Skeletal muscle cell (primary cell): ENCODE data around the gene PCDH9.

Experiments used
- DNase-seq: peaks from one replicate; pipeline ENCODE4 v3.0.0-alpha.2; 2010; ENCODE audit warnings: low read depth
- H3K4me3 ChIP-seq: 2 replicates; pipeline ENCODE4 v1.5.1; 2011; ENCODE audit warnings: low read depth, mild to moderate bottlenecking, control low read depth, low read length, moderate library complexity

Gene PCDH9

DNA sequence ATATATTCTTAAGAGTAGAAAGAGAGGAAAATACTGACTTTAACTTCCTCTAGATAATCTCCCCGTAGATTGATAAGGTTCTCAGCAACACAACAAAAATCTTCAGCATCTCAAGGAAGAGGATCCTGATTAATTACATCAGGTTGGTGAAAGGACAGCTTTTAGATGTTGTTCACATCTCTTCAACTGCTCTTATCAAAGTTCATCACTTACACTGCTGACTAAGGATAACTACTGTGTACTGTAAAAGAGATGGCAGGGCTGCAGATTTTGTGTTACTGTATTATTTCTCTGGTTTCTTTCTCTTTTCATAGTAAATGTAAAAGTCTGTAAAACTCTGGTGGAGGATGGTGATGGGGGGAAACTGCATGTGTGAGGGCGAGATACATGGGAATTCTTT is 133.7 kb downstream of the PCDH9 start:
- no peak for DNase-seq
- H3K4me3 ChIP-seq = no peak overlapping the region

DNA sequence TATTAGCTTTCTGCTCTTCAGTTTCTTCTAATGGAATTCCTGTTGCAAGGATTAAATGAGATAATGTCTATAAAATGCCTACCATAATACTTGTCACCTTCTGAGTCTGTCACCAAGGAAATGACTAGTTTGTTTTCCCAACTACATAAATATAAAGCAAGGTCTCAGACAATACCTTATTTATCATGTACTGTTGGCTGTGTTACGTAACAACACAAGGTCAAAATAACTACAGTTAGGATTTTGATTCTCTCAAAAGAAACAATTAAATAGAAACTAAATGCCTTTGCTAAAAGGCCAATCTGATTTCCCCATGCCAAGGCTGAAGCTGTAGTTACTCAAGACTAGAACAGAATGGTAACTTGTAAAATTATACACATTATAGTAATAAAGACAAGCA is 134.5 kb downstream of the PCDH9 start:
- DNase-seq = no peak
- H3K4me3 ChIP-seq = no peak overlapping the region

GRCh38 chr13:67094952-67095351 is 135.2 kb downstream of the PCDH9 start:
- no peak overlapping the region for H3K4me3 ChIP-seq
- DNase-seq = no peak

DNA sequence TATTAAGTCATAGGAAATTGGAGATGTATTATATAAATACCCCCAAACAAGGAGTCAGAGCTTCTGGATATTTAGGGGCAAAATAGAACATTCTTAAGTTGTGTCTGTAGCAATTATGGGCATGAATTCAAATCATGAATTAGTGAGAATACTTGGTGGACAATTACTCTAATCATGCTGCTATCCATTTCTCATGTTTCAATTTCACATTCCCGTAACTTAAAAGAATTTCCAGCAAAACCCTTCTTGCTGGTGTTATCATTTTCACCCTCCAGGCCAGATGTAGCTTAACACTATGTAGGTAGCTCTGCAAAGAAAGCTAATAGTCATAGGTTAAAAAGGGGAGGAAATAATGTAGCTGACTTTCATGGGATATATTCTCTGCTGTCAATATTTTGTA is 136.1 kb downstream of the PCDH9 start:
- no peak for DNase-seq
- H3K4me3 ChIP-seq = no peak overlapping the region

DNA sequence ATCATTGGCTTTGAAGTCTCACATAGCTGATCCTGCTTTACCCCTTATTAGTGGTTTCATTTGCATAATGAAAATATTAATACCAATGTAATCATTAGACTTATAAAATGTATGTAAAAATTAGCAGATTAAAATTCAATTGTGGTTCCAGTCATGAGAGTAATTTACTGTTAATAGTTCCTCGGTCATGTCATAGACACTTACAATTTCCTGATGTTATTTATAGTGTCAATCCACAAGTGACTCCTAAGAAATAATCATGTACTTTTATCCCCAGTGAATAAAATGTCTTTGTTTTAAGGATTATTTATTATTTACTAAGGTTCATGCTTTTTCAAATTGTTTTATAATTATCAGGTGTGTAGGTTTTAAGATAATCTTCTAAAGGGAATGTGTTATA is 138.5 kb downstream of the PCDH9 start:
- H3K4me3 ChIP-seq = no peak overlapping the region
- no peak for DNase-seq

- DNase-seq = no peak
- no peak overlapping the region for H3K4me3 ChIP-seq
Measured at GRCh38 chr13:67090856-67091255, 139.3 kb downstream of the PCDH9 start.

DNA sequence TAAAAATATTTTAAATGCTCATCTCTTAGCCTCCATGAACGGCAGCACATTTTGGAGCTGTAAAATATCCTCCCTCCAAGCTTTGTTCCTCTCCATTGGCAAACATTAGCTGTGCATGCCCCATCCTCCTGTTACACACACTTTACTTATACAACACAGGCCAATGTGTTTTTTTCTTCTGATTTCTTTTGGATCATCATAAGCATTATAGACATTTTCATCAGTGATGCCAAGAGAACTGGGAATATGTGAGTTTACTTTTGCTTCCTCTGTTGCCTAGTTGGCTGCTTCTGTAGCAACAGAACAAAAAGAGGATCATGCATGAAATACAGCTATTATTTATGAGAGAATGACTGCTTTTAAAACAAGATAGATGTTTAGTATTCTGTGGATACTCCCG is 142.6 kb downstream of the PCDH9 start:
- H3K4me3 ChIP-seq = no peak overlapping the region
- DNase-seq = no peak

DNA sequence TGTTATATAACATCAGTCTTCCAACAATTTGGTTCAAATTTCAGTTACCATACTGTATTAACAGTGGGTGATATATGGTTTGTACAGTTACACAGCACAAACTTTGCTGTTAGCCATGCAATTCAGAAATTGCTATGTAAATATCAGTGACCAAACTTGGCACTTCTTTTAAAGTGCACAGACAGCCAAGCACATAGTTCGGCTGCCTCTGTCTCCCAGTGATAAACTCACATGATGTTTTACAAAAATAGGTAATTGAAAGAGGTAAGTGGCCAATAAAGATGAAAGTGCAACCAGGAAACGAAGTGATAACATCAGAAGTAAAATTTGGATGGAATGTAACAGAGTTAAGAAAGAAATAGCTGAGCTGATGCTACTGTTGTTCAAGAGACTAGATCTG is 143.9 kb downstream of the PCDH9 start:
- DNase-seq = no peak
- no peak overlapping the region for H3K4me3 ChIP-seq

GRCh38 chr13:67084066-67084465 is 146.1 kb downstream of the PCDH9 start:
- DNase-seq = no peak
- no peak overlapping the region for H3K4me3 ChIP-seq

DNA sequence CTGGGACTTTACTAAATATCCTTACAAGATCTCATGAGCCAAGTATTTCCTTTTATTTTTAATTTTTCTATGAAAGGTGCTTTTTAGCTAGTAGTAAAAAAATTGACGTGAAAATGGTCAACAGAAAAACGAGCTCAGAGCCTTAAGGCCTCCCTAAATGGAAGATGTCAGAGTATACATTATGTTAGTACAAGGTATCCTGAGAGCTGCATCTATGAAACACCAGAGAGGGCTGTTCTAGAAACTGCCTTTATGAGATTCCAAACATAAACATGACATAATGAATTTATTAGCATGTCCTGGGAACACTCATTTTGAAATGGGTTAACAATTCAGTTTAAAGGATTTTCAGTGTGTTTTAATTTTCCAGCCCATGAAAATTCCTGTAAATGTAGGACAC is 146.6 kb downstream of the PCDH9 start:
- H3K4me3 ChIP-seq = no peak overlapping the region
- no peak for DNase-seq

DNA sequence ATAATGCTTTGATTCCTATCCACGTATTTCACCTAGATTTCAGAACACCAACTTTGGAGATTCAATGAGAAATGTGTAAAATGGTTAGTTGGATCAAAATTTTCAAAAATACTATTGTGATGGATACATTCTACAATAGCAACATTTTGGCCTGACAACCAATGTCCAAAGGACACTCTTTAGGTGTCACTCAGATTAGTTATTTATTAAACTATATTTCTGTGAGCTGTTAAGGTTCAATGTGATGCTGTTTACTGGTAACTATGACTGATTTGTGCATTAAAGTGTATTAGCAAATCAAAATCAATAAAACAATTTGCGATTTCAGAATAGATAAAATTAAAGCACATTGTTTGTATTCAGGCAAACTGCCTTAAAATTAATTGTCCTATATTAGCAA is 149.8 kb downstream of the PCDH9 start:
- no peak overlapping the region for H3K4me3 ChIP-seq

DNA sequence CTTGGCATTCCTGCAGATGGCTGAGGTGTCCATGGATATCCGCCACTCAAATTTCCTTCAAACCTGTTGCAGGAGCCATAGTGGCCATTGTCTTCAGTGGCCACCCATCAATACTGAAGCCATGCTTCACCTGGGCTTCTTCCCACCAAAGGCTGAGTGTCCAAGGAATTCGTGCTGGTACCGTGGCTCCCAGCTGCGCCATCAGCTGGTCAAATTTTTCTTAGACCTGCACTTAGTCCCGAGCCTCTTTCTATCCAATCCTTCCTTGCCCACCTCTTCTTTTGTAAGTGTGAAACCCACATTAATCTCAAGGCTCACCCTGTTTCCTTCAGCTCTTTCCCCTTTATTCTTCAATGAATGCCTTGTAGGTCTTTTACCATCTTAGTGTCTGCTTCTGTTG is 152.1 kb downstream of the PCDH9 start:
- no peak overlapping the region for H3K4me3 ChIP-seq
- no peak for DNase-seq

More for the DNA sequence above, 149.8 kb downstream of the PCDH9 start:
- no peak for DNase-seq

GRCh38 chr13:67077132-67077531 is 153.0 kb downstream of the PCDH9 start:
- no peak overlapping the region for H3K4me3 ChIP-seq
- no peak for DNase-seq

- no peak for DNase-seq
- H3K4me3 ChIP-seq = no peak overlapping the region
Measured at GRCh38 chr13:67076378-67076777, 153.8 kb downstream of the PCDH9 start.

DNA sequence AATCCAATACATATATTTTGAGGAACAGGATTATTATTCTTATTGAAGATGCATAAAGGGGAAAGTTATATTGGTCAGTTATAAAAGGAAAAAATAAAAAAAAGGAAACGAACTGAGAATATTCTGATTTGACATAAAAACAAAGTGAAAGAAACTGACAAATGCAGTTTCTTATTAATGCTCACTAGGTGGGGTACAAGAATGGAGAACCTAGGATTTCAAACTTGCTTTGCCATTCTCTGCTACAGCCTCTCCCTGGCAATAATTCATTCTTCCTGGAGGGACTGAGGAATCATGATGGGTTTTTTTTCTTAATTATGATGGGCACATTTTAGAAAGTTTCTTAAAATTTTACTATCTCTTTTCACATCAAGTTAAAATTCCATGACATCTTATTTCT is 154.9 kb downstream of the PCDH9 start:
- DNase-seq = no peak
- no peak overlapping the region for H3K4me3 ChIP-seq

DNA sequence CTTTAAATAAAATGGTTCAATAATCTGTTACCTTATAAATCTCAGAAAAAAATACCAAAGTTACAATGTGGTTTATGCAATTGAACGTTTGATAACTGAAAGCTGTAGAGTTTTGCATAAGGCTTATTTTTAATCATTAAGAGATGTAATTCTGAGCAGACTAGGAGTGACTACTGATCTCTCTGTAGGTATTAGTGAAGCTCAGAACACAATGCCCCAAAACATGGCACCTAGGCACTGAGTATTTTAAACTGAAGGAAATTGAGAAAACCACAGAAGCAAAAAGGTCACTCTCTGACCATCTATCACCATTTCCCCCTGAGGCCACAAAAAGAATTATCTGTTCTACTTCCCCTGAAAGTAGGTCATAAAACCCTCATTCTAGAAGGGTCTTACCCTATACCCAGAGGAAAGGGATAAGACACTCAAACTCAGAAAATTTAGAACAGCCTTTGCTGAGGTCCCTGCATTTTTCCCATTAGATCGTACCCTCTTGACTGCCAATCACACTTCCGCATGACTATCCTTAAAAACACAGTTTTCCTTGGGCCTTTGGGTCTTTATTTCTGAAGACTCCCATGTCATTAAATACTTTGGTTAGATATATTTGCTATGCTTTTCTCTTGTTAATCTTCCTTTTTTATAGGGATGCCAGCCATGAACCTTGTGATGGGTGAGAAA is 158.1 kb downstream of the PCDH9 start:
- DNase-seq = no peak
- no peak overlapping the region for H3K4me3 ChIP-seq

GRCh38 chr13:67070306-67070705 is 159.8 kb downstream of the PCDH9 start:
- DNase-seq = no peak

DNA sequence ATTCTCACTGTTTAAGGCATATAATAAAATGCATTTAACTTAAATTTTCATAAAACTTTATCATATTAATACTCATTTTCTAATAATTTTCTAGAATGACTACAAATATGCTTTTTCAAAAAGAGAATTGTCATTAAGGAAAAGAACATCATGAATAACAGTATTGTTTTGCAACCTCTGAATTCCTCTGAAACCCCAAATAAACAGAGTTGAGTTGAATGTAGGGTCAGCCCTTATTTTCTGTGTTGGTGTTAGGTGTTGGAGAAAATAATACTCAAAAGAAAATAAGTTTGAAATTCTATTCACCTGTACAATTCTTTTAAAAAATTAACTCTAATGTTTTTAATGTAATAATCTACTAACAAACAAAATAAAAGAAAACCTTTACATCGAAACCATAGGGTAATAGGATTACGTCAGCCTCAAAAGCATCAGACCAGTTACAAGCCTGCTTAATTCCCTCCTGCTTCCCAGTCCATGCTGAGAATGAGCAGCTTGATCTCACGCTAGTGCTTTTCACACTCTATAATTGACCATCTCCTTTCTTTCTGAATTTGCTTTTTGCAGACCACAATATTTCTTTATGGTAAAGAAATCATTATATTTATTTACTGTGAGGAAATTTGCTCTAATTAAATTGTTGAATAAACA is 160.9 kb downstream of the PCDH9 start:
- no peak overlapping the region for H3K4me3 ChIP-seq

More at GRCh38 chr13:67070306-67070705, 159.8 kb downstream of the PCDH9 start:
- H3K4me3 ChIP-seq = no peak overlapping the region

GRCh38 chr13:67064920-67065319 is 165.2 kb downstream of the PCDH9 start:
- no peak overlapping the region for H3K4me3 ChIP-seq
- no peak for DNase-seq

More for the DNA sequence above, 160.9 kb downstream of the PCDH9 start:
- no peak for DNase-seq

- no peak for DNase-seq
- H3K4me3 ChIP-seq = no peak overlapping the region
Measured at GRCh38 chr13:67063036-67063435, 167.1 kb downstream of the PCDH9 start.

- no peak for DNase-seq
- no peak overlapping the region for H3K4me3 ChIP-seq
Measured at GRCh38 chr13:67062160-67062559, 168.0 kb downstream of the PCDH9 start.
